ENCODE measurements around the gene EXOC5. TPM values are rescaled to one million over a fixed set of nuclear protein-coding genes. Genes with fewer than 3 reads are reported as not detected.

Gene EXOC5
- total RNA-seq, 1 experiment from 2014 or later: 51.0 TPM

GRCh38 chr14:57297852-57298251 lies 29.1 kb upstream of the EXOC5 start:
- TF ChIP-seq CTCF (conservative IDR thresholded peaks at IDR 0.05) (no peak), EZH2 (IDR thresholded peaks at IDR 0.05; ENCODE audit: low read depth) (no peak)
- no peak for DNase-seq
- Histone ChIP-seq H3K4me1 (replicated peaks; ENCODE audit: insufficient read depth) (peaks cover 2% of the 10 kb centered on the region; the same call in 1 of the 2 replicates), H3K27ac (no peak overlapping the region), H3K36me3 (ENCODE audit: low read depth) (no peaks in the 10 kb centered on the region), H2AFZ (no peak overlapping the region), H3K9me3 (ENCODE audit: insufficient read depth, low read depth) (no peaks in the 10 kb centered on the region), H3F3A (ENCODE audit: insufficient read depth, low read depth) (peaks cover 2% of the 10 kb centered on the region), H3K27me3 (ENCODE audit: insufficient read depth, low read depth) (no peaks in the 10 kb centered on the region), H3K79me2 (ENCODE audit: low read depth) (no peaks in the 10 kb centered on the region), H4K20me1 (ENCODE audit: insufficient read depth) (no peaks in the 10 kb centered on the region), H3K4me2 (no peak overlapping the region), H3K4me3 (no peak overlapping the region), H3K9me2 (ENCODE audit: insufficient read depth) (no peaks in the 10 kb centered on the region)
- BruUV-seq (replicated peaks): no TSS peak
- POLR2A ChIA-PET (ENCODE audit: unreplicated experiment): interaction anchor here (0.7 kb wide), 1 partner anchor 430 kb away, joined by 3 read pairs; no protein-coding TSS in a partner anchor
- CTCF ChIA-PET: no interaction called here
- intact Hi-C loops (cut with micrococcal nuclease; ENCODE audit: unreplicated experiment): loop anchor here (10.0 kb wide), 1 partner anchor 643 kb away; no protein-coding TSS in a partner anchor

- H3K36me3 ChIP-seq (ENCODE audit: low read depth): peaks cover 4% of the 10 kb centered on the region
- H3F3A ChIP-seq (ENCODE audit: insufficient read depth, low read depth): peaks cover 6% of the 10 kb centered on the region
- H2AFZ ChIP-seq: no peak overlapping the region
- H3K79me2 ChIP-seq (ENCODE audit: low read depth): no peaks in the 10 kb centered on the region
- no peaks in the 10 kb centered on the region for H4K20me1 ChIP-seq (ENCODE audit: insufficient read depth)
- intact Hi-C loops (cut with micrococcal nuclease; ENCODE audit: unreplicated experiment): loop anchor here (10.0 kb wide), 1 partner anchor 640 kb away; no protein-coding TSS in a partner anchor
- DNase-seq: no peak
- no peaks in the 10 kb centered on the region for H3K9me3 ChIP-seq (ENCODE audit: insufficient read depth, low read depth)
- H3K4me1 ChIP-seq (replicated peaks; ENCODE audit: insufficient read depth): peaks cover 15% of the 10 kb centered on the region
- ChIA-PET POLR2A (ENCODE audit: unreplicated experiment) (no interaction called here), CTCF (no interaction called here)
- H3K4me3 ChIP-seq: no peak overlapping the region
- no peak overlapping the region for H3K4me2 ChIP-seq
- H3K9me2 ChIP-seq (ENCODE audit: insufficient read depth): no peaks in the 10 kb centered on the region
- H3K27ac ChIP-seq: no peak overlapping the region
- BruUV-seq (replicated peaks): no TSS peak
- no peak for TF ChIP-seq CTCF (conservative IDR thresholded peaks at IDR 0.05)
- TF ChIP-seq EZH2 (IDR thresholded peaks at IDR 0.05; ENCODE audit: low read depth): no peak
- H3K27me3 ChIP-seq (ENCODE audit: insufficient read depth, low read depth): no peaks in the 10 kb centered on the region
These were observed 26.5 kb upstream of the EXOC5 start for GRCh38 chr14:57295239-57295638.

- ChIA-PET POLR2A (ENCODE audit: unreplicated experiment) (no interaction called here), CTCF (no interaction called here)
- H3K4me1 ChIP-seq (replicated peaks; ENCODE audit: insufficient read depth): peaks cover 15% of the 10 kb centered on the region
- H3K9me3 ChIP-seq (ENCODE audit: insufficient read depth, low read depth): no peaks in the 10 kb centered on the region
- no peak overlapping the region for H3K4me2 ChIP-seq
- no peaks in the 10 kb centered on the region for H3K9me2 ChIP-seq (ENCODE audit: insufficient read depth)
- H3K79me2 ChIP-seq (ENCODE audit: low read depth): no peaks in the 10 kb centered on the region
- H3K27me3 ChIP-seq (ENCODE audit: insufficient read depth, low read depth): no peaks in the 10 kb centered on the region
- no peak overlapping the region for H3K27ac ChIP-seq
- BruUV-seq (replicated peaks): no TSS peak
- peaks cover 6% of the 10 kb centered on the region for H3F3A ChIP-seq (ENCODE audit: insufficient read depth, low read depth)
- H3K36me3 ChIP-seq (ENCODE audit: low read depth): peaks cover 4% of the 10 kb centered on the region
- no peak overlapping the region for H3K4me3 ChIP-seq
- DNase-seq: no peak
- intact Hi-C loops (cut with micrococcal nuclease; ENCODE audit: unreplicated experiment): loop anchor here (10.0 kb wide), 1 partner anchor 639 kb away; no protein-coding TSS in a partner anchor
- H2AFZ ChIP-seq: no peak overlapping the region
- TF ChIP-seq CTCF (conservative IDR thresholded peaks at IDR 0.05) (peak; percentile 67), EZH2 (IDR thresholded peaks at IDR 0.05; ENCODE audit: low read depth) (no peak)
- no peaks in the 10 kb centered on the region for H4K20me1 ChIP-seq (ENCODE audit: insufficient read depth)
These were observed 25.4 kb upstream of the EXOC5 start for GRCh38 chr14:57293866-57294837.

Measured in PC-9 (cell line).